Measurements from ENCODE around the gene ACOX3. TPM values are rescaled to one million over a fixed set of nuclear protein-coding genes. Genes with fewer than 3 reads are reported as not detected.
A peak's percentile ranks its signal among the peaks of the same experiment; 100 is the strongest.

ACOX3 gene
- total RNA-seq, 1 experiment from 2014 or later = 12.2 TPM

DNA sequence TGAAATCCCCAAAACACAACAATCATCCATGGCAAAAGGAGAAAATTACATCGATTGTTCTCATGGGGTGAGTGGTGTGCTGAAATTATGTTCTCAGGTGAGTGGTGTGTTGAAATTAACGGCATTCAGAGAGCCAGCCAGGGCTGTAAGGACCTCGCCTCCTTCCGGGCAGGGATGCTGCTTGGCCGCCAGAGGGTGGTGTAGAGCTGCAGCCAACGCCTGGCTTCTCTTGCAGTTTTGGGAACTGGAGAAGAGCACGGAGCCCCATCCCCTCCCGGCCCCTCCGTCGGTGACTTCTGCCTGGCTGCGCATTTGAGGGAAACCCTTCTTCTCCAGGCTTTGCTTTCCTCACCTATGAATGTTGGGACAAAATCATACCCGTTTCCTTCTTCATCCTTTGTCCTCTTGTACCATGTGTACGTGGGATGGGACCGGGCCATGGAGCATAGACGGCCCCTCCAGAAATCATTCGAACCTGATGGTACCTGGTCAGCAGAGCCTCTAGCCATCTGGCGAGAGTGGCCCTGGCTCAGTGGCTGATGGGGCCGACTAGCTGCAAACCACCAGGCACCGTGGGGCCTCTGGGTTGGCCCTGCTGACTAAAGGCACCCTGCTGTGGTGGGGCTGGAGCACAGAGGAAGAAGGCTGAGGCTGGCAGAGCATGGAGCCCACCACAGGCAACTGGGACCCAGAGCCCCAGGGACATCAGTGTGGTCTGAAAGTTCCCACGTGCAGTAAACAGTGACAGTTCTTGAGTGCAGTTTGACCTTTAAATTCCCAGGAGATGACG lies 28.4 kb upstream of the ACOX3 start:
- Histone ChIP-seq H3K4me3 (ENCODE audit: low read length) (no peak overlapping the region), H3K27ac (ENCODE audit: low read length) (no peak overlapping the region), H3K4me1 (ENCODE audit: insufficient read depth, low read length) (no peaks in the 10 kb centered on the region; the same call in 1 of the 2 replicates), H3K27me3 (ENCODE audit: low read length) (no peaks in the 10 kb centered on the region), H3F3A (ENCODE audit: low read length, unreplicated experiment) (no peaks in the 10 kb centered on the region), H3K4me2 (ENCODE audit: low read length) (no peak overlapping the region), H3K9me2 (replicated peaks; ENCODE audit: low read length) (no peaks in the 10 kb centered on the region), H3K9ac (ENCODE audit: low read length) (no peak overlapping the region), H4K20me1 (ENCODE audit: low read length) (no peaks in the 10 kb centered on the region), H3K36me3 (ENCODE audit: low read depth, low read length) (peaks cover 3% of the 10 kb centered on the region; the same call in 1 of the 2 replicates), H3K9me3 (ENCODE audit: low read length) (no peaks in the 10 kb centered on the region), H2AFZ (ENCODE audit: low read length) (no peak overlapping the region), H3K79me2 (ENCODE audit: low read length) (no peaks in the 10 kb centered on the region)
- TF ChIP-seq CTCF (conservative IDR thresholded peaks at IDR 0.05; ENCODE audit: low read depth, low read length) = peak; percentile 90
- TF ChIP-seq EZH2phosphoT487 (IDR thresholded peaks at IDR 0.05; ENCODE audit: borderline replicate concordance, low read length) = no peak
- no TSS peak for BruUV-seq (replicated peaks)
- DNase-seq (peak; percentile 63), ATAC-seq (peak; percentile 76)
- intact Hi-C loops (cut with micrococcal nuclease) = loop anchor here (1.0 kb wide), 1 partner anchor 125 kb away; no protein-coding TSS in a partner anchor
- ChIA-PET CTCF (no interaction called here), POLR2A (ENCODE audit: unreplicated experiment) (no interaction called here)

DNA sequence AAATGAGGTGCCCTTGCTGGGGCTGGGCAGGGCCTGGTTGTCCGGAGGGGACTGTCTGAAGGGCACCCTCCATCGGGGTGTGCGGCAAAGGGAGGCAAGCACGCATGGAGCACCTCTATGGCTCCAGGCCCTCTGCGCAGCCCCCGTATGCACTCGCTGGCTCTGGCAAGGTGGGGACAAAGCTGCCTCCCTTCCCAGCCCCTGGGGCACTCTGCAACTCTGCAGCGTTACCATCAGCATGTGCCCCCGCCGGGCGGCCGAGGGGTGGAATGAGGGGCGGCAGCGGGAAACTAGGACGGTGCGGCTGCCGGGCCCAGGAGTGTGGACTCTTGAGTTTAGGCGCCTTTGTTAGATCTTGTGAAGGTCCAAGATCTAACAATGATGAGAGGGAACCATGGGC lies 26.5 kb upstream of the ACOX3 start:
- intact Hi-C loops (cut with micrococcal nuclease) = no loop called here
- DNase-seq (no peak), ATAC-seq (no peak)
- Histone ChIP-seq H3F3A (ENCODE audit: low read length, unreplicated experiment) (no peaks in the 10 kb centered on the region), H3K4me1 (ENCODE audit: insufficient read depth, low read length) (no peaks in the 10 kb centered on the region), H3K79me2 (ENCODE audit: low read length) (no peaks in the 10 kb centered on the region), H2AFZ (ENCODE audit: low read length) (no peak overlapping the region), H4K20me1 (ENCODE audit: low read length) (no peaks in the 10 kb centered on the region), H3K9me3 (ENCODE audit: low read length) (no peaks in the 10 kb centered on the region), H3K9ac (ENCODE audit: low read length) (no peak overlapping the region), H3K27ac (ENCODE audit: low read length) (no peak overlapping the region), H3K27me3 (ENCODE audit: low read length) (no peaks in the 10 kb centered on the region), H3K36me3 (ENCODE audit: low read depth, low read length) (peaks cover 3% of the 10 kb centered on the region; the same call in 1 of the 2 replicates), H3K4me2 (ENCODE audit: low read length) (no peak overlapping the region), H3K4me3 (ENCODE audit: low read length) (no peak overlapping the region), H3K9me2 (replicated peaks; ENCODE audit: low read length) (no peaks in the 10 kb centered on the region)
- ChIA-PET CTCF (no interaction called here), POLR2A (ENCODE audit: unreplicated experiment) (no interaction called here)
- TF ChIP-seq CTCF (conservative IDR thresholded peaks at IDR 0.05; ENCODE audit: low read depth, low read length) (no peak), EZH2phosphoT487 (IDR thresholded peaks at IDR 0.05; ENCODE audit: borderline replicate concordance, low read length) (no peak), EZH2 (IDR thresholded peaks at IDR 0.05; ENCODE audit: low read length, unreplicated experiment) (no peak)
- BruUV-seq (replicated peaks) = no TSS peak
